Spleen (tissue), 7 donors: ENCODE results near the gene TBCD.

Experiments used
- POLR2AphosphoS5 ChIP-seq, 3 donors: sonication (generic); formaldehyde crosslinking; IDR thresholded peaks; one replicate each; pipeline ENCODE4 v1.5.1; 2017; ENCODE audit warnings: antibody characterized with exemption in 3 of 3
- TF ChIP-seq, protein P1 (sequence below), 11 experiments: fragments of 200-600 bp in 7 of 11; fragments of 450-650 bp in 4 of 11; sonication (generic) in 4 of 11; IDR thresholded peaks in 8 of 11; conservative IDR thresholded peaks in 3 of 11; 1 replicate in 7 of 11; 2 replicates in 4 of 11; pipeline versions ENCODE4 v1.4.0 to v1.8.0; 2016 to 2021; ENCODE audit warnings: antibody characterized with exemption in 11 of 11, inconsistent platforms in 4 of 11, mild to moderate bottlenecking in 1 of 11
- donor health status: DM: no; HTN: no; CAD: no; lungs with moderate emphysema.
- donor health status: DM: no; HTN: no; CAD: no.
- donor health status: DM: no; HTN: no; CAD: no.

DNA sequence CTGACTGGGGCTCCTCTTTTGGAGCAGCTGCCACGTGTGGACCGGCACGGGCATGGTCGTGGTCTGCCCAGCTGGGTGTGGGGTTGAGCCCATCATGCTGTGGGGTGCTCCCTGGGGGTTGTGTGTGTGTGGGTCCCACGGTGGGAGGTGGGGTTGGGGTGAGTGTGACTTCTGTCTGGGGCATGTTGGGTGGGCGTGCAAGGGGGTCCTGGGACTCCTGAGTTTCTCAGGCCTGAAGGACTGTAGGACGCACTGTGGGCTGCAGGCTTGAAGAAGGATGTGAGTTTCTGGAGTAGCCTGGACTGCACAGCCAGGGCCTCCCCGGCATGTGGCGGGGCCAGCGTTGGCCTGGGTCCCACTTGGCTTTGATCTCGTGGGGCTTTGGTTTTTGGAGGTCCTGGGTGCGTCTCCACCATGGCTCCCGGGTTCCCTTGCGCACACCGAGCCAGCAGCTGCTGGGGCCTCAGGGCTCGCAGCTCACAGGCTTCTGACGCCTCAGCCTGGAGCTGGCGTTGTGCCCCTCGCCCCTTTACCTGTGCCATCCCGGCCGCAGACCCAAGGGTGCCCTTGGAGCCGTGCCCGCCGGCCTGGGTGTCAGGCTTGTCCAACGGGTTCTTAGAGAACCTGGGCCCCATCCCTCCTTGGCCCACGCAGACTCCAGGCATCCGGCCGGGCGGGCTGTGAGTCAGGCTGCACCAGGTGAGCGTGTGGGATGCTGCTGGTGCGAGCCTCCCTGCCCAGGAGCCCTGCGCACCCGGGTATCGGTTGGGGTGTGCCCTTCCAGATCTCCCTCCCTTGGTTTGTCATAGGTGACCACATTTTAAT is 122.4 kb downstream of the TBCD start:
- no peak for TF ChIP-seq POLR2AphosphoS5 (IDR thresholded peaks at IDR 0.05)
- TF ChIP-seq, protein P1, sequence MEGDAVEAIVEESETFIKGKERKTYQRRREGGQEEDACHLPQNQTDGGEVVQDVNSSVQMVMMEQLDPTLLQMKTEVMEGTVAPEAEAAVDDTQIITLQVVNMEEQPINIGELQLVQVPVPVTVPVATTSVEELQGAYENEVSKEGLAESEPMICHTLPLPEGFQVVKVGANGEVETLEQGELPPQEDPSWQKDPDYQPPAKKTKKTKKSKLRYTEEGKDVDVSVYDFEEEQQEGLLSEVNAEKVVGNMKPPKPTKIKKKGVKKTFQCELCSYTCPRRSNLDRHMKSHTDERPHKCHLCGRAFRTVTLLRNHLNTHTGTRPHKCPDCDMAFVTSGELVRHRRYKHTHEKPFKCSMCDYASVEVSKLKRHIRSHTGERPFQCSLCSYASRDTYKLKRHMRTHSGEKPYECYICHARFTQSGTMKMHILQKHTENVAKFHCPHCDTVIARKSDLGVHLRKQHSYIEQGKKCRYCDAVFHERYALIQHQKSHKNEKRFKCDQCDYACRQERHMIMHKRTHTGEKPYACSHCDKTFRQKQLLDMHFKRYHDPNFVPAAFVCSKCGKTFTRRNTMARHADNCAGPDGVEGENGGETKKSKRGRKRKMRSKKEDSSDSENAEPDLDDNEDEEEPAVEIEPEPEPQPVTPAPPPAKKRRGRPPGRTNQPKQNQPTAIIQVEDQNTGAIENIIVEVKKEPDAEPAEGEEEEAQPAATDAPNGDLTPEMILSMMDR (IDR thresholded peaks at IDR 0.05 in 8 of 11, conservative IDR thresholded peaks at IDR 0.05 in 3 of 11) = no peak
